Endothelial cell of umbilical vein (primary cell): ENCODE measurements around the gene TNFRSF19.
"Not testable (repeated sequence)": the region's sequence is repeated elsewhere in the genome, so short reads cannot be mapped to it uniquely, and the experiment has no call there.

Experiments
- CTCF ChIP-seq, 2 donors: IDR thresholded peaks; 1 replicate in 1 of 2; 2 replicates in 1 of 2; pipeline ENCODE4 v1.5.1; 2011; ENCODE audit warnings: low read length in 2 of 2, mild to moderate bottlenecking in 2 of 2, moderate library complexity in 2 of 2, control low read depth in 1 of 2, inconsistent platforms in 1 of 2, low read depth in 1 of 2; ENCODE audit not compliant: insufficient read depth in 1 of 2; ENCODE audit errors: extremely low read depth in 1 of 2
- EZH2 ChIP-seq: IDR thresholded peaks from 2 replicates; pipeline ENCODE4 v1.6.1; 2012; ENCODE audit warnings: borderline replicate concordance, low read depth, mild to moderate bottlenecking, moderate library complexity, low read length, inconsistent platforms; ENCODE audit not compliant: severe bottlenecking
- FOS ChIP-seq: IDR thresholded peaks from 2 replicates; pipeline ENCODE4 v1.6.1; 2011; ENCODE audit warnings: mild to moderate bottlenecking, low read length, moderate library complexity, borderline replicate concordance; ENCODE audit not compliant: insufficient read depth
- MYC ChIP-seq: IDR thresholded peaks from one replicate; pipeline ENCODE4 v1.6.1; 2011; ENCODE audit warnings: mild to moderate bottlenecking, low read depth, low read length
- POLR2A ChIP-seq: IDR thresholded peaks from 2 replicates; pipeline ENCODE4 v1.6.1; 2012; ENCODE audit warnings: low read depth, mild to moderate bottlenecking, control low read depth, low read length
- POLR2AphosphoS5 ChIP-seq: IDR thresholded peaks from 2 replicates; pipeline ENCODE4 v1.6.1; 2012; ENCODE audit warnings: low read depth, mild to moderate bottlenecking, control low read depth, low read length, moderate library complexity; ENCODE audit not compliant: insufficient read depth

- TF ChIP-seq CTCF (IDR thresholded peaks at IDR 0.05; ENCODE audit: extremely low read depth in 1 of 2, insufficient read depth in 1 of 2, low read depth in 1 of 2, low read length in 2 of 2); POLR2AphosphoS5; POLR2A; EZH2; MYC; FOS: not testable (repeated sequence)
Measured at GRCh38 chr13:23677679-23678288, 107.6 kb downstream of the TNFRSF19 start.
